CD8-positive, alpha-beta memory T cell (primary cell): ENCODE measurements around the gene F13B. TPM values are rescaled to one million over a fixed set of nuclear protein-coding genes. Genes with fewer than 3 reads are reported as not detected.
"Not testable (repeated sequence)": the region's sequence is repeated elsewhere in the genome, so short reads cannot be mapped to it uniquely, and the experiment has no call there.

Source experiments
- CTCF ChIA-PET: fragments of 350-600 bp; sonication (Branson Sonifier 250); formaldehyde crosslinking; loops from one replicate; lab custom pipeline; 2021; ENCODE audit warnings: antibody characterized with exemption; lab: Charles Lee
- POLR2A ChIA-PET: fragments of 350-600 bp; sonication (Branson Sonifier 250); formaldehyde crosslinking; loops from one replicate; lab custom pipeline; 2021; ENCODE audit warnings: antibody characterized with exemption; lab: Charles Lee
- DNase-seq, 5 donors: peaks; one replicate each; pipeline versions ENCODE4 v3.0.0 to v3.0.0-alpha.2; 2020 to 2022; ENCODE audit warnings: mixed read lengths in 1 of 5
- H3K27ac ChIP-seq: one replicate; pipeline ENCODE4 v1.7.0; 2013; ENCODE audit warnings: low read depth, mild to moderate bottlenecking, low read length, moderate library complexity
- H3K27me3 ChIP-seq: 2 replicates; pipeline ENCODE4 v1.7.0; 2013; ENCODE audit warnings: low read length, mild to moderate bottlenecking; ENCODE audit not compliant: insufficient read depth, poor library complexity, severe bottlenecking
- H3K36me3 ChIP-seq: 2 replicates; pipeline ENCODE4 v1.7.0; 2013; ENCODE audit warnings: mild to moderate bottlenecking, low read length, moderate library complexity; ENCODE audit not compliant: insufficient read depth
- H3K4me1 ChIP-seq: 2 replicates; pipeline ENCODE4 v1.7.0; 2013; ENCODE audit warnings: mild to moderate bottlenecking, low read length, moderate library complexity; ENCODE audit not compliant: insufficient read depth
- H3K4me3 ChIP-seq: 2 replicates; pipeline ENCODE4 v1.7.0; 2013; ENCODE audit warnings: mild to moderate bottlenecking, low read length
- H3K9me3 ChIP-seq: 2 replicates; pipeline ENCODE4 v1.7.0; 2013; ENCODE audit warnings: mild to moderate bottlenecking, low read length
- H3K27ac Mint-ChIP-seq, 8 donors: one replicate each; pipeline ENCODE4 v1.8.0; 2020 to 2021; ENCODE audit warnings: mixed read lengths in 8 of 8, mild to moderate bottlenecking in 6 of 8, inconsistent platforms in 3 of 8, moderate library complexity in 3 of 8
- H3K27me3 Mint-ChIP-seq, 2 donors: one replicate each; pipeline ENCODE4 v1.8.0; 2020 to 2021; ENCODE audit warnings: mixed read lengths in 2 of 2, mild to moderate bottlenecking in 1 of 2, moderate library complexity in 1 of 2
- H3K36me3 Mint-ChIP-seq, 3 donors: one replicate each; pipeline ENCODE4 v1.8.0; 2020 to 2021; ENCODE audit warnings: mixed read lengths in 3 of 3, inconsistent platforms in 1 of 3, mild to moderate bottlenecking in 1 of 3
- H3K4me1 Mint-ChIP-seq, 3 donors: one replicate each; pipeline ENCODE4 v1.8.0; 2020 to 2021; ENCODE audit warnings: mixed read lengths in 3 of 3, inconsistent platforms in 1 of 3, mild to moderate bottlenecking in 1 of 3
- H3K4me3 Mint-ChIP-seq, 7 donors: one replicate each; pipeline ENCODE4 v1.8.0; 2020 to 2021; ENCODE audit warnings: mixed read lengths in 7 of 7, mild to moderate bottlenecking in 6 of 7, moderate library complexity in 4 of 7, inconsistent platforms in 2 of 7
- H3K9me3 Mint-ChIP-seq, 5 donors: one replicate each; pipeline ENCODE4 v1.8.0; 2020 to 2022; ENCODE audit warnings: mixed read lengths in 5 of 5, mild to moderate bottlenecking in 3 of 5, moderate library complexity in 2 of 5, inconsistent platforms in 1 of 5
- polyA plus RNA-seq: library from polyadenylated mRNA; unstranded; fragments of 300-500 nt; fragmentation: Illumina TruSeq; gene quantifications from one replicate; pipeline ENCODE4 v1.2.3, GENCODE V29; 2021
- total RNA-seq, 2 experiments: library from RNA; stranded (reverse); gene quantifications; one replicate each; pipeline ENCODE4 v1.2.3, GENCODE V29; 2021

The F13B gene
- total and polyA plus RNA-seq, 3 experiments from 2014 or later = not detected

DNA sequence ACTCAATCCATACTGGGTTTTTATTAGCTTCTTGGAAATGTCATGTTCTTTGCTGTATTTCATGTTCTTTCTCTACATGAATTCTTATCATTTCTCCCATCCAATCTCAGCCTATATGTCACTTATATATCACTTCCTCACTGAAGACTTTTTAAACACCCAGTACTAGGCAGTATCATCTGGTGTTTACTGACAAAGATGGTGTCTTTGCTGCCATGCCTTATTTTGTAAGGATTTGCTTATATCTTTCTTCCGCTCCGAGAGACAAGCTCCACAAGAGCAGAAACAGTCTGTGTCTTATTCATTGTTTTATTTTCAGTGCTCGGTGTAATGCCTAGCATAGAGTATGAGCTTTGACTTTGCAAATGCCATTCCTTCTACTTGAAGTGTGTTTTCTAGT is 30.2 kb downstream of the F13B start:
- H3K36me3 Mint-ChIP-seq = no peaks in the 10 kb centered on the region
- no peaks in the 10 kb centered on the region for H3K9me3 ChIP-seq
- no peak overlapping the region for H3K4me3 ChIP-seq
- no peaks in the 10 kb centered on the region for H3K27me3 ChIP-seq
- H3K4me1 ChIP-seq = no peaks in the 10 kb centered on the region
- no peak overlapping the region for H3K4me3 Mint-ChIP-seq
- CTCF ChIA-PET = no interaction called here
- H3K9me3 Mint-ChIP-seq = peaks cover 0 to 2% (median 0%) of the 10 kb centered on the region in 5 donors
- no peak overlapping the region for H3K27ac ChIP-seq
- DNase-seq = no peak
- POLR2A ChIA-PET = no interaction called here
- H3K36me3 ChIP-seq = no peaks in the 10 kb centered on the region
- H3K27me3 Mint-ChIP-seq = peaks cover 0 to 12% of the 10 kb centered on the region in 2 donors
- H3K4me1 Mint-ChIP-seq = peaks cover 3 to 6% (median 5%) of the 10 kb centered on the region in 3 donors
- H3K27ac Mint-ChIP-seq = no peak overlapping the region

DNA sequence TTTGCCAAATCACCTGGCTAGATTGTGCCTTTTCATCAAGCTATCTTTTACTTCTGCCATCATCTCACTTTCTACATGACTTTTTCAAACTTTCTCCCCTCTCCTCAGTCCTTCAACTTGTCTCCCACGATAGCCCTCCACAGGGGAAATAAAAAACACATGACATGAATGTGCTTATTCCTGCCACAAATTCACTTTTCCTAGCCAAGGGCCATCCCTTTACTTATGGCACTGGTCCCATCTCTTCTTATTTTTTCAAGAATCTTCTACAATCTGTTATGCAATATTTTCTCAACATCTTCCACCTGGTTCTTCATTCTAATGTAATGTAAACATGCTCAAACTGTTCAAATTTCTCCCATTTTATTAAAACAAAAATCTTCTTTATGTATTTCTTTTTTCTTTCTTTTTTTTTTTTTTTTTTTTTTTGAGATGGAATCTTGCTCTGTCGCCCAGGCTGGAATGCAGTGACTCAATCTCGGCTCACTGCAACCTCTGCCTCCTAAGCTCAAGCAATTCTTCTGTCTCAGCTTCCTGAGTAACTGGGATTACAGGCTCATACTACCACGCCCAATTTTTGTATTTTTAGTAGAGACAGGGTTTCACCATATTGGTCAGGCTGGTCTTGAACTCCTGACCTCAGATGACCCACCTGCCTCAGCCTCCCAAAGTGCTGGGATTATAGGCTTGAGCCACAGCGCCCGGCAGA is 32.3 kb downstream of the F13B start:
- H3K27me3 ChIP-seq, H3K36me3 Mint-ChIP-seq, H3K9me3 Mint-ChIP-seq, H3K9me3 ChIP-seq, CTCF ChIA-PET, H3K36me3 ChIP-seq, H3K27ac Mint-ChIP-seq, DNase-seq, H3K4me1 Mint-ChIP-seq, H3K27ac ChIP-seq, H3K4me3 ChIP-seq, POLR2A ChIA-PET, H3K4me3 Mint-ChIP-seq, H3K4me1 ChIP-seq: not testable (repeated sequence)
- peaks cover 0 to 12% of the 10 kb centered on the region in 2 donors for H3K27me3 Mint-ChIP-seq

DNA sequence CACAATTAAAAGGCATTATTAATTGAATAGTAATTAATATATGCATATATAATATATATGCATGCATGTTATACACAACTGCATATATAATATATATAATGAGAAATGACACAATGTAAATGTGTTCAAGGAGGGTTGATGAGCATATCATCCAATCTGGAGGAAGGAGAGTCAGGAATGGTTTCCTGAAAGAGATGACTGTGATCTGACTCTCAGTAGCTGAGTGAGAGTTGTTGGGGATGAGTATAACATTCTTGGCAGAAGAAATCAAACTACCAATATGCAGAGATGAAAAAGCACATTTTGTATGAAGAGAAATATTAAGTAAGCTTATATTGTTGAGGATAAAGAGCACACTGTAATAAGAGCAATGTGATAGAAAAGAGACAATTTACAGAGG is 37.3 kb downstream of the F13B start:
- no peaks in the 10 kb centered on the region for H3K36me3 Mint-ChIP-seq
- no peaks in the 10 kb centered on the region for H3K27me3 Mint-ChIP-seq
- no peaks in the 10 kb centered on the region for H3K9me3 ChIP-seq
- H3K4me1 Mint-ChIP-seq = no peaks in the 10 kb centered on the region
- H3K27me3 ChIP-seq = no peaks in the 10 kb centered on the region
- no peak overlapping the region for H3K27ac ChIP-seq
- no peaks in the 10 kb centered on the region for H3K4me1 ChIP-seq
- H3K4me3 Mint-ChIP-seq = no peak overlapping the region
- no peak overlapping the region for H3K4me3 ChIP-seq
- no peak for DNase-seq
- no peak overlapping the region for H3K27ac Mint-ChIP-seq
- POLR2A ChIA-PET = no interaction called here
- H3K9me3 Mint-ChIP-seq = peaks cover 0 to 2% (median 0%) of the 10 kb centered on the region in 5 donors
- no peaks in the 10 kb centered on the region for H3K36me3 ChIP-seq
- CTCF ChIA-PET = no interaction called here

DNA sequence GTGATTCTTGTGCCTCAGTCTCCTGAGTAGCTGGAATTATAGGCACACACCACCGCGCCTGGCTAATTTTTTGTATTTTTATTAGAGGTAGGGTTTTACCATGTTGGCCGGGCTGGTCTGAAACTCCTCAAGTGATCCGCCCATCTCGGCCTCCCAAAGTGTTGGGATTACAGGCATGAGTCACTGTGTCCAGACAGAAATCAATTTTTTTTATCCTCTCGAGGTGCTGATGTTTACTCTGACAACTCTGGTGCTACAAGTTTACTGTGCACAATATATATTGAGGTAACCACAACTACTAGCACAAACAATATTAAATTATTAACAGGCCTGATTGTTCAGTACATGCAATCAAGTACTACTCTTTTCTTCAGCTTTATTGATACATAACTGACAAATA is 39.7 kb downstream of the F13B start:
- H3K36me3 Mint-ChIP-seq = no peaks in the 10 kb centered on the region
- ChIA-PET CTCF (no interaction called here), POLR2A (no interaction called here)
- no peak overlapping the region for H3K27ac Mint-ChIP-seq
- no peak for DNase-seq
- peaks cover 0 to 1% of the 10 kb centered on the region in 2 donors for H3K27me3 Mint-ChIP-seq
- H3K4me1 Mint-ChIP-seq = no peaks in the 10 kb centered on the region
- H3K9me3 Mint-ChIP-seq = no peaks in the 10 kb centered on the region
- H3K4me3 Mint-ChIP-seq = no peak overlapping the region
- Histone ChIP-seq H3K27me3 (no peaks in the 10 kb centered on the region), H3K4me3 (no peak overlapping the region), H3K4me1 (no peaks in the 10 kb centered on the region), H3K36me3 (no peaks in the 10 kb centered on the region), H3K27ac (no peak overlapping the region), H3K9me3 (no peaks in the 10 kb centered on the region)

DNA sequence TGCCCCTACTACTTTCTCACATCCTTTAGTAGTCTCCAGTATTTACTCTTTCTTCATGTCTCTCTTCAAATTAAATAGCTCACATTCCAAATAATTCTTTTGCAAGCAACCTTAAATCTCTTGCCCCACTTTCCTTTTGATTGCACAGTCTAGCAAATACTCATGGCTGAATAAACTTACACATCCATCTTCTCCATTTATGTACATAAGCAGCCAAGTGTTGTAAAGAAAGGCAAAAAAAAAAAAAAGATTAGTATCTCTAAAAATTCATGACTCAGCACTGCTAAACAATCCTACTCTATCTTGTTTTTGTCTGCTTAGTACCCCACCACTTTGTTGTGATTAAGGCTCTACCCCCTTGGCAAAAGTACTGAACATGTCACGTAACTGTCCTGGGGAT is 42.6 kb downstream of the F13B start:
- ChIA-PET POLR2A (no interaction called here), CTCF (no interaction called here)
- no peaks in the 10 kb centered on the region for H3K27me3 ChIP-seq
- H3K36me3 ChIP-seq = no peaks in the 10 kb centered on the region
- Mint-ChIP-seq H3K9me3 (no peaks in the 10 kb centered on the region), H3K27me3 (peaks cover 0 to 4% of the 10 kb centered on the region in 2 donors), H3K4me3 (no peak overlapping the region), H3K27ac (no peak overlapping the region), H3K4me1 (no peaks in the 10 kb centered on the region), H3K36me3 (no peaks in the 10 kb centered on the region)
- H3K4me1 ChIP-seq = no peaks in the 10 kb centered on the region
- H3K9me3 ChIP-seq = no peaks in the 10 kb centered on the region
- H3K4me3 ChIP-seq = no peak overlapping the region
- no peak for DNase-seq
- no peak overlapping the region for H3K27ac ChIP-seq

DNA sequence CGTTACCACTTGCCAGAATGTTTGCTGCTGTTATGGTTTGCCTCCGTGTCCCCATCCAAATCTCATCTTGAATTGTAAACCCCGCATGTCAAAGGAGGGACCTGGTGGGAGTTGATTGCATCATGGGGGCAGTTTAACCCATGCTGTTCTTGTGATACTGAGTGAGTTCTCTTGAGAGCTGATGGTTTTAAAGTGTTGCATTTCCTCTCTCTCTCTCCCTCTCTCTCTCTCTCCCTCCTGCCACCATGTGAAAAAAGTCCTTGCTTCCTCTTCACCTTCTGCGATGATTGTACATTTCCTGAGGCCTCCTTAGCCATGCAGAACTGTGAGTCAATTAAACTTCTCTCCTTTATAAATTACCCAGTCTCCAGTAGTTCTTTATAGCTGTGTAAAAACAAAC is 45.3 kb downstream of the F13B start:
- Histone ChIP-seq H3K36me3 (no peaks in the 10 kb centered on the region), H3K9me3 (no peaks in the 10 kb centered on the region), H3K4me3 (no peak overlapping the region), H3K27me3 (no peaks in the 10 kb centered on the region), H3K4me1 (no peaks in the 10 kb centered on the region), H3K27ac (no peak overlapping the region)
- Mint-ChIP-seq H3K4me3 (no peak overlapping the region), H3K4me1 (no peaks in the 10 kb centered on the region), H3K27ac (no peak overlapping the region), H3K36me3 (no peaks in the 10 kb centered on the region), H3K27me3 (peaks cover 4% of the 10 kb centered on the region in 2 donors), H3K9me3 (no peaks in the 10 kb centered on the region)
- POLR2A ChIA-PET = no interaction called here
- no peak for DNase-seq
- CTCF ChIA-PET = no interaction called here

DNA sequence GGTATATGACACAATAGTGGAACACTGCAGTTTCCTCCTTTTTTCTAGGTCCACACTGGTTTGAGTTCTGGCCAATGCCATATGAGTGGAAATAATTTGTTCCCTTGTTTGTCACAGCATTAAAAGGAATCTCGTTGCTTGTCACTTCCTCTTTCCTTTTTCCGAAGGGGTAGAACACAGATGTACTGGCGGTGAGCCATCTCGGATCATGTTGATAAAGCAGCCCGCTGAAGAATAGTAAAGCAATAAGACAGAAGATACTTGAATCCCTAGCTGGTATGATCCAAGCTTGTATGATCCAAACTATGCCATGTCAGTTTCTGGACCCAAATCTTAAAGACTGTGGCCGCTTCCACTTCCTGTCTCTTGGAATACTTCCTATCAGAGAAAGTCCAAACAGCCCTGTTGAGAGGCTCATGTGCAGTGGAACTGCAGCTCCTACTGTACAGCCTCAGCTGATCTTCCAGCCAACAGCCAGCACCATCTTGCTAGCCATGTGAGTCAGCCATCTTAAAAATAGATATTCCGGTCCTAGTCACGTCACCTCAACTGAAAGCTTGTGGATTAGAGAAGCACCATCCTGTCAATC is 49.4 kb downstream of the F13B start:
- no peaks in the 10 kb centered on the region for H3K9me3 ChIP-seq
- Mint-ChIP-seq H3K27ac (no peak overlapping the region), H3K27me3 (peaks cover 3 to 4% of the 10 kb centered on the region in 2 donors), H3K36me3 (no peaks in the 10 kb centered on the region), H3K4me3 (no peak overlapping the region), H3K9me3 (no peaks in the 10 kb centered on the region), H3K4me1 (no peaks in the 10 kb centered on the region)
- no peaks in the 10 kb centered on the region for H3K4me1 ChIP-seq
- POLR2A ChIA-PET = no interaction called here
- CTCF ChIA-PET = no interaction called here
- H3K4me3 ChIP-seq = no peak overlapping the region
- DNase-seq = no peak
- H3K27me3 ChIP-seq = no peaks in the 10 kb centered on the region
- no peak overlapping the region for H3K27ac ChIP-seq
- no peaks in the 10 kb centered on the region for H3K36me3 ChIP-seq

DNA sequence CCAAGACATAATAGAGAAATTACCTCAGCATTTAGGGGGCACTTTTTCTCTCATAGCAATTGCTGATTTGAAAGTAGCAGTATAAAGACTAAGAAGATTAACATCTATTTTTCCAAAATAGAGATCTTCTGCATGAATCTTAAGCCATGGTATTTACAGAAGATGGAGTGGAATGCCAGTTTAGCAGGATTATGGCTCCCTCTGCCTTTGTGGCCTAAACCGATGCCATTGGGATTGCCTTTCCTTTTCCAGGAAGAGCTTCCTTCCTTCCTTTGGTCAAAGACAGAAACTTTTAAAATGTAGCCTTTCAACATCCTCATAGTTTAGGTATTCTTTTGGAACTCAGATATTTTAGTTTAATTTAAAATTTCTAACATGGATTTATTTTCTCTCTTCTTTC is 50.3 kb downstream of the F13B start:
- DNase-seq = no peak
- Histone ChIP-seq H3K27me3 (no peaks in the 10 kb centered on the region), H3K9me3 (no peaks in the 10 kb centered on the region), H3K4me3 (no peak overlapping the region), H3K36me3 (no peaks in the 10 kb centered on the region), H3K27ac (no peak overlapping the region), H3K4me1 (no peaks in the 10 kb centered on the region)
- no peak overlapping the region for H3K4me3 Mint-ChIP-seq
- no peaks in the 10 kb centered on the region for H3K4me1 Mint-ChIP-seq
- H3K27me3 Mint-ChIP-seq = peaks cover under 1 to 4% of the 10 kb centered on the region in 2 donors
- H3K36me3 Mint-ChIP-seq = no peaks in the 10 kb centered on the region
- H3K9me3 Mint-ChIP-seq = peaks cover 0 to 5% (median 2%) of the 10 kb centered on the region in 5 donors
- H3K27ac Mint-ChIP-seq = no peak overlapping the region
- ChIA-PET POLR2A (no interaction called here), CTCF (no interaction called here)
